ENCODE measurements around the gene ZNF69.

- TF ChIP-seq REST (IDR thresholded peaks at IDR 0.05; ENCODE audit: insufficient read depth in 1 of 2, low read depth in 2 of 2, low read length in 1 of 2) (no peak), POLR2AphosphoS5 (IDR thresholded peaks at IDR 0.05; ENCODE audit: low read depth, low read length) (no peak), CTCF (IDR thresholded peaks at IDR 0.05) (peak; percentile 45)
Observed at GRCh38 chr19:11887611-11888531, at the start of gene ZNF69.

Data from Panc1 (cell line).